Stimulated activated CD4-positive, alpha-beta T cell treated with anti-CD3 and anti-CD28 coated beads, Interleukin-4, amount 100 ng/mL, for 48 hours (primary cell): ENCODE results near the gene SAP25.
"Not testable (repeated sequence)": the region's sequence is repeated elsewhere in the genome, so short reads cannot be mapped to it uniquely, and the experiment has no call there.

Experiments used
- DNase-seq, 2 donors: peaks; one replicate each; pipeline ENCODE4 v3.0.0-alpha.2; 2020; ENCODE audit warnings: low read depth in 2 of 2

SAP25 gene

GRCh38 chr7:100535982-100536381 lies 37.7 kb downstream of the SAP25 start:
- DNase-seq = not testable (repeated sequence)

- no peak for DNase-seq
Observed at GRCh38 chr7:100532165-100533022, 41.3 kb downstream of the SAP25 start.

- not testable (repeated sequence) for DNase-seq
Observed at GRCh38 chr7:100528108-100528866, 45.4 kb downstream of the SAP25 start.

GRCh38 chr7:100523192-100523591 lies 50.5 kb downstream of the SAP25 start:
- DNase-seq = not testable (repeated sequence)
